Panc1 (cell line): ENCODE data around the gene RGS10.

ENCODE experiments used
- CTCF ChIP-seq: fragments of 450-650 bp; IDR thresholded peaks from 2 replicates; pipeline ENCODE4 v1.5.1; 2017; ENCODE audit warnings: mild to moderate bottlenecking
- REST ChIP-seq, 2 experiments: IDR thresholded peaks; 2 replicates each; pipeline ENCODE4 v1.6.1; 2011 to 2012; ENCODE audit warnings: low read depth in 2 of 2, control low read depth in 1 of 2, low read length in 1 of 2, mild to moderate bottlenecking in 1 of 2, moderate library complexity in 1 of 2; ENCODE audit not compliant: insufficient read depth in 1 of 2

DNA sequence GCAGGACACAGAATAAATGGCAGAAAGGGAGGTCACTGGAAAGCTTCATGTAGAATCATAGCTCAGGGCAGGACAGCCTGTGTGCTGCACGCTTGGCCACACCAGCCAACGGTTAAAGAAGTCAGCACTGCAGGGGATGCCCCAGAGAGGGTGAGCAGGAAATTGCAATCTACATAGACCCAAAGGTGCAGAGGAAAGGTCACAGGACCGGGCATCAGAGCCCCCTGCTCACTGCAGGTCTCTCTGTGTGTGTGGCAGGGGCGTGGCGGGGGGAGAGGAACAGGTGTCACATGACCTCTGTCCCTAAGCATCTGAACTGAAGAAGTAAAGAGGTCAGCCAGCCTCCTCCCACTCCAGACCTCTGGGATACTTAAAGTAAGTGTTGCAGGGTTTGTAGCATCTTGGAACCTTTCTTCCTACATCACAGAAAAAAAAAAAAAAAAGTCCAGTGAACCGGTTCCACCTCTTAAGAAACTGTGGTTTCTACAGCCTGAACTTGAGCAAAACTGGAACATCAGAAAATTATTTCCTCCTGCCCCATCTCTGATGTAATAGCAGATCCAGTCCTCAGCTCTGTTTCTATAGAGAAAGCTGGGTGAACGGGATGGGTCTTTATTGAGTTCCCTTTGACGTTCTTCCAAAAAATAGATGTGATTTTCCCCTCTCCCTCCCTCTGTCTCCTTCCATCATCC is 64.3 kb downstream of the RGS10 start:
- no peak for TF ChIP-seq CTCF
- TF ChIP-seq REST (IDR thresholded peaks at IDR 0.05; ENCODE audit: insufficient read depth in 1 of 2, low read depth in 2 of 2, low read length in 1 of 2), result no peak
